ENCODE data around the gene TTC9B.

TTC9B gene

GRCh38 chr19:40217934-40218890 lies at the start of gene TTC9B:
Gene TTC9B, minus strand, starts transcription at chr19:40218384. Its CDS starts 3 bp downstream, at chr19:40218381.
- peak; percentile 19 for DNase-seq (ENCODE audit: low spot score)

- no peak for DNase-seq (ENCODE audit: low spot score)
These were observed 49.4 kb upstream of the TTC9B start for GRCh38 chr19:40267601-40267997.

- DNase-seq (ENCODE audit: low spot score) = no peak
These were observed 48.9 kb upstream of the TTC9B start for GRCh38 chr19:40266912-40267600.

GRCh38 chr19:40266119-40266518 lies 47.9 kb upstream of the TTC9B start:
- no peak for DNase-seq (ENCODE audit: low spot score)

- DNase-seq (ENCODE audit: low spot score) = no peak
These were observed 47.5 kb upstream of the TTC9B start for GRCh38 chr19:40265763-40266099.

GRCh38 chr19:40265055-40265762 lies 47.0 kb upstream of the TTC9B start:
- no peak for DNase-seq (ENCODE audit: low spot score)

- DNase-seq (ENCODE audit: low spot score) = no peak
These were observed 46.3 kb upstream of the TTC9B start for GRCh38 chr19:40264314-40265054.

- no peak for DNase-seq (ENCODE audit: low spot score)
These were observed 45.5 kb upstream of the TTC9B start for GRCh38 chr19:40263440-40264313.

GRCh38 chr19:40262422-40262821 lies 44.2 kb upstream of the TTC9B start:
- no peak for DNase-seq (ENCODE audit: low spot score)

GRCh38 chr19:40261631-40262030 lies 43.4 kb upstream of the TTC9B start:
- no peak for DNase-seq (ENCODE audit: low spot score)

GRCh38 chr19:40257096-40257517 lies 38.9 kb upstream of the TTC9B start:
- no peak for DNase-seq (ENCODE audit: low spot score)

- DNase-seq (ENCODE audit: low spot score) = no peak
These were observed 38.3 kb upstream of the TTC9B start for GRCh38 chr19:40256512-40256911.

GRCh38 chr19:40255619-40256166 lies 37.5 kb upstream of the TTC9B start:
- DNase-seq (ENCODE audit: low spot score) = no peak

GRCh38 chr19:40254714-40255418 lies 36.7 kb upstream of the TTC9B start:
- DNase-seq (ENCODE audit: low spot score) = no peak

- no peak for DNase-seq (ENCODE audit: low spot score)
These were observed 35.5 kb upstream of the TTC9B start for GRCh38 chr19:40253611-40254092.

- no peak for DNase-seq (ENCODE audit: low spot score)
These were observed 34.2 kb upstream of the TTC9B start for GRCh38 chr19:40252395-40252794.

GRCh38 chr19:40251991-40252390 lies 33.8 kb upstream of the TTC9B start:
- DNase-seq (ENCODE audit: low spot score) = no peak

- DNase-seq (ENCODE audit: low spot score) = no peak
These were observed 33.1 kb upstream of the TTC9B start for GRCh38 chr19:40251244-40251643.

GRCh38 chr19:40249781-40250180 lies 31.6 kb upstream of the TTC9B start:
- no peak for DNase-seq (ENCODE audit: low spot score)

- DNase-seq (ENCODE audit: low spot score) = no peak
These were observed 31.0 kb upstream of the TTC9B start for GRCh38 chr19:40249201-40249600.

Measured in CD4-positive, alpha-beta T cell treated with Interleukin-2 at 100 ng/mL for 4 hours (primary cell).